Loucy (cell line): Measurements from ENCODE around the gene AEBP2.
"Not testable (repeated sequence)": the region's sequence is repeated elsewhere in the genome, so short reads cannot be mapped to it uniquely, and the experiment has no call there.

Source experiments
- H2AFZ ChIP-seq: fragments of 200-600 bp; sonication (generic); 2 replicates; pipeline ENCODE4 v1.6.0; 2016; ENCODE audit warnings: antibody characterized with exemption, mild to moderate bottlenecking, low read length, moderate library complexity
- H3F3A ChIP-seq: fragments of 200-600 bp; 2 replicates; pipeline ENCODE4 v1.6.0; 2016; ENCODE audit warnings: antibody characterized with exemption, low read depth, mild to moderate bottlenecking
- H3K27me3 ChIP-seq: fragments of 200-600 bp; sonication (generic); 2 replicates; pipeline ENCODE4 v1.6.1; 2014; ENCODE audit warnings: low read length, mild to moderate bottlenecking; ENCODE audit not compliant: insufficient read depth, poor library complexity, severe bottlenecking
- H3K36me3 ChIP-seq: fragments of 200-600 bp; sonication (generic); 2 replicates; pipeline ENCODE4 v1.6.1; 2016; ENCODE audit warnings: low read length; ENCODE audit not compliant: insufficient read depth
- H3K4me1 ChIP-seq: fragments of 200-600 bp; sonication (generic); 2 replicates; pipeline ENCODE4 v1.5.1; 2014; ENCODE audit warnings: low read length, mild to moderate bottlenecking; ENCODE audit not compliant: insufficient read depth, poor library complexity, severe bottlenecking
- H3K4me2 ChIP-seq: fragments of 200-600 bp; sonication (generic); 2 replicates; pipeline ENCODE4 v1.6.0; 2014; ENCODE audit warnings: antibody characterized with exemption, low read length, low read depth, mild to moderate bottlenecking; ENCODE audit not compliant: poor library complexity, severe bottlenecking
- H3K4me3 ChIP-seq: fragments of 200-600 bp; sonication (generic); 2 replicates; pipeline ENCODE4 v1.5.1; 2014; ENCODE audit warnings: low read length, mild to moderate bottlenecking, mixed read lengths; ENCODE audit not compliant: poor library complexity, severe bottlenecking
- H3K79me2 ChIP-seq: fragments of 200-600 bp; sonication (generic); 2 replicates; pipeline ENCODE4 v1.6.1; 2014; ENCODE audit warnings: low read length; ENCODE audit not compliant: insufficient read depth
- H3K9ac ChIP-seq: fragments of 200-600 bp; sonication (generic); 2 replicates; pipeline ENCODE4 v1.6.0; 2014; ENCODE audit warnings: mild to moderate bottlenecking, low read depth, low read length, moderate library complexity; ENCODE audit not compliant: poor library complexity, severe bottlenecking
- H3K9me2 ChIP-seq: fragments of 200-600 bp; sonication (generic); replicated peaks from 2 replicates; pipeline ENCODE4 v1.6.1; 2016; ENCODE audit warnings: low read depth, low read length, mixed read lengths
- H3K9me3 ChIP-seq: fragments of 200-600 bp; sonication (generic); 2 replicates; pipeline ENCODE4 v1.6.1; 2014; ENCODE audit warnings: mild to moderate bottlenecking, antibody characterized with exemption, low read length, low read depth; ENCODE audit not compliant: insufficient read depth
- H4K20me1 ChIP-seq: fragments of 200-600 bp; sonication (generic); 2 replicates; pipeline ENCODE4 v1.6.0; 2014; ENCODE audit warnings: antibody characterized with exemption, low read length, mild to moderate bottlenecking; ENCODE audit not compliant: insufficient read depth, poor library complexity, severe bottlenecking
- CTCF ChIP-seq: fragments of 200-600 bp; sonication (generic); conservative IDR thresholded peaks from 2 replicates; pipeline ENCODE4 v1.5.1; 2014; ENCODE audit warnings: mild to moderate bottlenecking, antibody characterized with exemption, low read length
- EZH2phosphoT487 ChIP-seq: fragments of 200-600 bp; IDR thresholded peaks from 2 replicates; pipeline ENCODE4 v1.6.1; 2018; ENCODE audit warnings: antibody characterized with exemption, mild to moderate bottlenecking, moderate library complexity, borderline replicate concordance

The AEBP2 gene

GRCh38 chr12:19428246-19428645 is 11.0 kb upstream of the AEBP2 start:
- Histone ChIP-seq H3K4me2 (no peak overlapping the region), H3K9me3 (no peaks in the 10 kb centered on the region), H2AFZ (no peak overlapping the region), H3K27me3 (no peaks in the 10 kb centered on the region), H3K4me3 (no peak overlapping the region), H4K20me1 (no peaks in the 10 kb centered on the region), H3K4me1 (peaks cover 9% of the 10 kb centered on the region), H3K9ac (no peak overlapping the region), H3F3A (no peaks in the 10 kb centered on the region), H3K9me2 (no peaks in the 10 kb centered on the region), H3K36me3 (no peaks in the 10 kb centered on the region), H3K79me2 (no peaks in the 10 kb centered on the region)
- TF ChIP-seq EZH2phosphoT487 (no peak), CTCF (no peak)

- H3K79me2 ChIP-seq, H2AFZ ChIP-seq, H3K9me2 ChIP-seq, H4K20me1 ChIP-seq, H3K36me3 ChIP-seq, H3F3A ChIP-seq, H3K4me3 ChIP-seq, H3K4me2 ChIP-seq, H3K9ac ChIP-seq, H3K27me3 ChIP-seq, H3K9me3 ChIP-seq: not testable (repeated sequence)
- peaks cover 15% of the 10 kb centered on the region for H3K4me1 ChIP-seq
Observed at GRCh38 chr12:19429491-19429890, 9.8 kb upstream of the AEBP2 start.

GRCh38 chr12:19430988-19431387 is 8.3 kb upstream of the AEBP2 start:
- H3K79me2 ChIP-seq, result no peaks in the 10 kb centered on the region
- TF ChIP-seq CTCF (no peak), EZH2phosphoT487 (no peak)
- H3K36me3 ChIP-seq, result no peaks in the 10 kb centered on the region
- H3K4me1 ChIP-seq, result peaks cover 30% of the 10 kb centered on the region
- no peaks in the 10 kb centered on the region for H3K9me2 ChIP-seq
- no peak overlapping the region for H3K4me3 ChIP-seq
- no peaks in the 10 kb centered on the region for H3K27me3 ChIP-seq
- H4K20me1 ChIP-seq, result no peaks in the 10 kb centered on the region
- no peaks in the 10 kb centered on the region for H3K9me3 ChIP-seq
- H3K4me2 ChIP-seq, result no peak overlapping the region
- H2AFZ ChIP-seq, result no peak overlapping the region
- H3F3A ChIP-seq, result 0 out of 2 replicates have a peak, but pooled peaks cover 3% of the 10 kb centered on the region
- peak overlapping the region; percentile 51 for H3K9ac ChIP-seq

GRCh38 chr12:19431407-19432308 is 7.6 kb upstream of the AEBP2 start:
- Histone ChIP-seq H3K4me2 (no peak overlapping the region), H2AFZ (peak overlapping the region; percentile 53), H3F3A (0 out of 2 replicates have a peak, but pooled peaks cover 3% of the 10 kb centered on the region), H4K20me1 (no peaks in the 10 kb centered on the region), H3K36me3 (no peaks in the 10 kb centered on the region), H3K4me1 (peaks cover 33% of the 10 kb centered on the region), H3K4me3 (no peak overlapping the region), H3K79me2 (no peaks in the 10 kb centered on the region), H3K27me3 (no peaks in the 10 kb centered on the region), H3K9me3 (no peaks in the 10 kb centered on the region), H3K9me2 (no peaks in the 10 kb centered on the region), H3K9ac (peak overlapping the region; percentile 51)
- TF ChIP-seq CTCF (no peak), EZH2phosphoT487 (no peak)
